ENCODE measurements around the gene SFR1.

The SFR1 gene

DNA sequence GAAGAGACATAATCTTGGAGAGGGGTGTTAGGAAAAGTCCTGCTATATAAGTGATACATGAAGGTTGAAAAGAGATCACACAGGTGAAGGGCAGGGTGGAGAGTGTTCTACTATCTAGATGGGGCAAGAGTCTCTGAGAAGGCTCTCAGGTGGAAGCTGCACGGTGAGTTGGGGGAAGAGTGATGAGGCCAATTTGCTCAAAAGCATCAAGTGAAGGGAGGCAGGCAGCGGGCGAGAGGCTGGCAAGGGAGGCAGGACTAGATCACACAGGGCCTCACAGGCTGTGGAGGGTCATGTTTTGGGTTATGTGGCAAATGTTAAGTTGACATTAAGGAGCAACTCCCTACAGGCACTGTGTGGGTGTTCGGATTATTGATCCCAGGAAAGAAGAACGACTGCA is 33.7 kb upstream of the SFR1 start:
- TF ChIP-seq, protein P1, sequence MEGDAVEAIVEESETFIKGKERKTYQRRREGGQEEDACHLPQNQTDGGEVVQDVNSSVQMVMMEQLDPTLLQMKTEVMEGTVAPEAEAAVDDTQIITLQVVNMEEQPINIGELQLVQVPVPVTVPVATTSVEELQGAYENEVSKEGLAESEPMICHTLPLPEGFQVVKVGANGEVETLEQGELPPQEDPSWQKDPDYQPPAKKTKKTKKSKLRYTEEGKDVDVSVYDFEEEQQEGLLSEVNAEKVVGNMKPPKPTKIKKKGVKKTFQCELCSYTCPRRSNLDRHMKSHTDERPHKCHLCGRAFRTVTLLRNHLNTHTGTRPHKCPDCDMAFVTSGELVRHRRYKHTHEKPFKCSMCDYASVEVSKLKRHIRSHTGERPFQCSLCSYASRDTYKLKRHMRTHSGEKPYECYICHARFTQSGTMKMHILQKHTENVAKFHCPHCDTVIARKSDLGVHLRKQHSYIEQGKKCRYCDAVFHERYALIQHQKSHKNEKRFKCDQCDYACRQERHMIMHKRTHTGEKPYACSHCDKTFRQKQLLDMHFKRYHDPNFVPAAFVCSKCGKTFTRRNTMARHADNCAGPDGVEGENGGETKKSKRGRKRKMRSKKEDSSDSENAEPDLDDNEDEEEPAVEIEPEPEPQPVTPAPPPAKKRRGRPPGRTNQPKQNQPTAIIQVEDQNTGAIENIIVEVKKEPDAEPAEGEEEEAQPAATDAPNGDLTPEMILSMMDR (IDR thresholded peaks at IDR 0.05) = no peak
- H3K9me3 ChIP-seq = no peaks in the 10 kb centered on the region
- no peak overlapping the region for H3K27ac ChIP-seq
- H3K36me3 ChIP-seq = no peaks in the 10 kb centered on the region
- H3K27me3 ChIP-seq = no peaks in the 10 kb centered on the region
- no peak overlapping the region for H3K4me3 ChIP-seq (ENCODE audit: low read depth in 1 of 2, low read length in 1 of 2)
- H3K4me1 ChIP-seq (ENCODE audit: control insufficient read depth in 1 of 2, insufficient read depth in 1 of 2, low read depth in 1 of 2, low read length in 1 of 2) = no peaks in the 10 kb centered on the region

DNA sequence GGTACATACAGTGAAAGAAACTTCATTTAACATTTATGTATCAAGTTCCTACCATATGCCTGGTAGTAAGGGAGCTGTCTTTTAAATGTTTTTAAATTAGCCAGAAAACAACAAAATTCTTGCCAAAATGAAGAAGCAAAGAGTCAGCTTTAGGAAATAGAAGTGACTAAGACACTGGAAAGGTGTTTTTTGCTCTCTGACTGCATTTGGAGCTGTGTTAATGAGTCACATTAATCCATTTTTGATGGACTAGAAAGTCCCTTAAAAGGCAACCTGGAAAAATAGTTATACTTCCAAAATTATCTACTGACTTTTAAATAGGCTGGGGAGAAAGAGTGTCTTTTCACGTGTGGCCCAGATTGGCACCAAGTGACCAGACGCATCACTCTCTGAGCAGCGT is 32.4 kb upstream of the SFR1 start:
- TF ChIP-seq, protein P1 (IDR thresholded peaks at IDR 0.05) = no peak
- H3K36me3 ChIP-seq = no peaks in the 10 kb centered on the region
- no peaks in the 10 kb centered on the region for H3K27me3 ChIP-seq
- no peaks in the 10 kb centered on the region for H3K9me3 ChIP-seq
- H3K4me3 ChIP-seq (ENCODE audit: low read depth in 1 of 2, low read length in 1 of 2) = no peak overlapping the region
- H3K4me1 ChIP-seq (ENCODE audit: control insufficient read depth in 1 of 2, insufficient read depth in 1 of 2, low read depth in 1 of 2, low read length in 1 of 2) = no peaks in the 10 kb centered on the region
- no peak overlapping the region for H3K27ac ChIP-seq

DNA sequence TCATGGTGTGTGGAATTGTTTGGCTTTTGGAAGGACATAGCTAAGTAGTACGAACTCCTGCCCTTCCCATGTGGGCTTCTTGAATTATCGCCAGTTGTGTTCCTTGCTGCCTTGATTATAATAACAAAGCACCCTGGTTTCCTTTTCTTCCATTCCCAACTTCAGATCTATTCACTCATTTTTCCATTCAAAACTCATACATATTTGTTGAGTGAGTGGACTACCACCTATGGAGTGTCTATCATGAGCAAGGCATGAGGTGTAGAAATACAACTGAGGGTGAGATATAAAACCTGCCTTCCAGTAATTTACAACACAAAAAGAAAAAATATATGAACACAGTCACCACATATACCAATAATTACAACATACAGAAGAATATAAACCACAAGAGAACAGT is 31.4 kb upstream of the SFR1 start:
- no peaks in the 10 kb centered on the region for H3K4me1 ChIP-seq (ENCODE audit: control insufficient read depth in 1 of 2, insufficient read depth in 1 of 2, low read depth in 1 of 2, low read length in 1 of 2)
- no peaks in the 10 kb centered on the region for H3K9me3 ChIP-seq
- TF ChIP-seq, protein P1 (IDR thresholded peaks at IDR 0.05) = no peak

DNA sequence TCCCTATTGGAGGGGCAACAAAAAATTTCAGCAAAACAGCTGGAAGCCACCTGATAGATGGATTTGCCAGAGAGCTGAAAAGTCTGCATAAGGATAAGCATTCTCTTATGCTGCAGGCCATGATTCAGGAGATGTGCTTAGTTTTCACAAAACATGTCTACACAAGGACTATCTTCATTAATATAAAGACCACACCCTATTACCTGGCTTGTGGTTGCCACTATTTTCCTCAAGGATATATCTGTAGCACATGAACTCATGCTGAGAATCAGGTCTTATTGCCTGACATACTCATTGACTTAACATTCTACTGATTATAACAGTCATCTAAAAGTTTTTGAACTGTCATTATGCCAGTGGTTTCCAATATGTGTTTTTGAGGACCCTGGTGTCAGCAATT is 29.2 kb upstream of the SFR1 start:
- Histone ChIP-seq H3K27me3 (no peaks in the 10 kb centered on the region), H3K9me3 (no peaks in the 10 kb centered on the region), H3K27ac (no peak overlapping the region), H3K36me3 (no peaks in the 10 kb centered on the region), H3K4me3 (ENCODE audit: low read depth in 1 of 2, low read length in 1 of 2) (no peak overlapping the region), H3K4me1 (ENCODE audit: control insufficient read depth in 1 of 2, insufficient read depth in 1 of 2, low read depth in 1 of 2, low read length in 1 of 2) (no peaks in the 10 kb centered on the region)
- TF ChIP-seq, protein P1 (IDR thresholded peaks at IDR 0.05) = no peak

More for the DNA sequence above, 31.4 kb upstream of the SFR1 start:
- H3K27me3 ChIP-seq = no peaks in the 10 kb centered on the region
- H3K4me3 ChIP-seq (ENCODE audit: low read depth in 1 of 2, low read length in 1 of 2) = no peak overlapping the region
- no peaks in the 10 kb centered on the region for H3K36me3 ChIP-seq
- no peak overlapping the region for H3K27ac ChIP-seq

DNA sequence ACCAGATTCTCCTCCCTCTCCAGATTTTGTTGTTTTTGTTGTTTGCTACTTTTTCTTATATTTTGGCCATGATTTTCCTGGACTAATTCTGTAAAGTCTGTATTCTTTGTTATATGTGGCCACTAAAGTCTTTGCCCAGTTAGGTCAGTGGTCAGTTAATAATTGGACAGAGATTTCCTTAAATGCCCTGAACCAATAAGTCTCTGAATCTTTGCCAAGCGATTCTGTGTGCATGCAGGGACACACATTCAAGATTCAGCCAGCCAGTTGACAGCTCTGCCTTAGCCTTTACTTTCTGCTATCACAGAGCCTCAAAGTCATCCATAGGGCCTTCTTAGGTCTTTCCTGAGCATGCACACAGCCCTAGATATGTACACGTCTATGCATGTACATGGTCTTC is 25.3 kb upstream of the SFR1 start:
- TF ChIP-seq, protein P1 (IDR thresholded peaks at IDR 0.05) = no peak
- no peaks in the 10 kb centered on the region for H3K36me3 ChIP-seq
- no peaks in the 10 kb centered on the region for H3K4me1 ChIP-seq (ENCODE audit: control insufficient read depth in 1 of 2, insufficient read depth in 1 of 2, low read depth in 1 of 2, low read length in 1 of 2)
- no peak overlapping the region for H3K27ac ChIP-seq
- no peak overlapping the region for H3K4me3 ChIP-seq (ENCODE audit: low read depth in 1 of 2, low read length in 1 of 2)
- H3K27me3 ChIP-seq = no peaks in the 10 kb centered on the region
- H3K9me3 ChIP-seq = no peaks in the 10 kb centered on the region

DNA sequence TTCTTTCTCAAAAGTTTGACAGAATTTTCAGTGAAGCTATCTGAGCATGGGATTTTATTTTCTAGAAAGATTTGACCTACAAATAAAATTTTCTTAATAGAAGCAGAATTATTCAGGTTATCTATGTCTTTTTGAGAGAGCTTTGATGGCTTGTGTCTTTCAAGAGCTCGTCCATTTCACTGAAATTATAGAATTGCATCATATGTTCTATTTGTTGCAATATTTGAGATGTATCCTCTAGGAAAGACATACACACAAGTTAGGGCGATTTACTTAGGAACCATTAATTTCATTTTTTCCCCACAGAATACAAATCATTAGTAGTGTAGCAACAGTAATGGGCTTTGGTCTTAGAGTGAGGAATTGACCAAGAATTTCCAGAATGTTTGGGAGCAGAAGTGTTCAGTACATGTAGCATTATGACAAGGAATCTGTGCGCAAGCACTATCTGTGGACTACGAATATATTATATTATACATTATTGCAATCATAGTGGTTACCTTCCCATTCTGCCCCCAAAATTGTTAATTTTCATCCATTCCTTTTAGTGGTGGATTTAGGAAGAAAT is 23.5 kb upstream of the SFR1 start:
- no peaks in the 10 kb centered on the region for H3K9me3 ChIP-seq
- no peak overlapping the region for H3K4me3 ChIP-seq (ENCODE audit: low read depth in 1 of 2, low read length in 1 of 2)
- H3K27me3 ChIP-seq = no peaks in the 10 kb centered on the region
- TF ChIP-seq, protein P1 (IDR thresholded peaks at IDR 0.05) = no peak
- no peaks in the 10 kb centered on the region for H3K4me1 ChIP-seq (ENCODE audit: control insufficient read depth in 1 of 2, insufficient read depth in 1 of 2, low read depth in 1 of 2, low read length in 1 of 2)
- no peaks in the 10 kb centered on the region for H3K36me3 ChIP-seq
- H3K27ac ChIP-seq = no peak overlapping the region
